HepG2 (cell line): ENCODE results near the gene MCF2L. TPM values are rescaled to one million over a fixed set of nuclear protein-coding genes. Genes with fewer than 3 reads are reported as not detected.

Source experiments
- ATAC-seq: fragments of 200-7000 bp; cut with Tn5 transposase; 3 replicates; pipeline ENCODE4 v1.9.1; 2020; ENCODE audit warnings: mild to moderate bottlenecking, moderate library complexity
- BruUV-seq: library from RNA; stranded (reverse); fragments of 400-500 nt; replicated peaks from 2 replicates; lab custom pipeline; 2021; lab: Mats Ljungman, UMichigan
- CTCF ChIA-PET: fragments of 300-600 bp; formaldehyde crosslinking; extraction: SDS; loops from one replicate; lab custom pipeline; 2021; ENCODE audit warnings: low total read pairs, inconsistent platforms, low intra/inter-chr PET ratio; lab: Yijun Ruan, JAX
- POLR2A ChIA-PET: fragments of 350-600 bp; sonication (Branson Sonifier 250); formaldehyde crosslinking; loops from one replicate; lab custom pipeline; 2020; ENCODE audit warnings: antibody characterized with exemption, inconsistent platforms; lab: Yijun Ruan, JAX
- DNase-seq: peaks from one replicate; pipeline ENCODE4 v3.0.0-alpha.2; 2015; ENCODE audit warnings: low spot score
- FAIRE-seq: peaks from 3 replicates; lab custom pipeline; 2011; peaks lifted over from hg19 to GRCh38; lab: Jason Lieb, UNC
- H2AFZ ChIP-seq: one replicate; pipeline ENCODE4 v1.6.1; 2011; ENCODE audit warnings: low read length, inconsistent platforms
- H3K27ac ChIP-seq: fragments of 300-600 bp; 3 replicates; pipeline ENCODE4 v1.8.0; 2011; ENCODE audit warnings: mixed run types, mild to moderate bottlenecking, mixed read lengths, low read length, inconsistent platforms; ENCODE audit not compliant: insufficient read depth; ENCODE audit errors: extremely low read length
- H3K27me3 ChIP-seq, 2 experiments: fragments of 200-600 bp in 1 of 2; 2 replicates in 1 of 2; 3 replicates in 1 of 2; pipeline versions ENCODE4 v1.6.0 to v1.8.0; 2011; ENCODE audit warnings: low read length in 2 of 2, mild to moderate bottlenecking in 2 of 2, moderate library complexity in 2 of 2, inconsistent platforms in 1 of 2; ENCODE audit not compliant: insufficient read depth in 2 of 2, control insufficient read depth in 1 of 2
- H3K36me3 ChIP-seq, 2 experiments: fragments of 200-600 bp in 1 of 2; replicated peaks in 1 of 2; 2 replicates in 1 of 2; 3 replicates in 1 of 2; pipeline versions ENCODE4 v1.5.1 to v1.8.0; 2011; ENCODE audit warnings: low read length in 2 of 2, inconsistent platforms in 1 of 2; ENCODE audit not compliant: insufficient read depth in 2 of 2, control insufficient read depth in 1 of 2
- H3K4me1 ChIP-seq: 2 replicates; pipeline ENCODE4 v1.5.1; 2012; ENCODE audit warnings: low read length, inconsistent platforms; ENCODE audit not compliant: insufficient read depth
- H3K4me2 ChIP-seq: 2 replicates; pipeline ENCODE4 v1.6.0; 2011; ENCODE audit warnings: low read depth, low read length, inconsistent platforms
- H3K4me3 ChIP-seq, 3 experiments: fragments of 200-600 bp in 1 of 3; sonication (generic), shearing (Covaris generic) in 1 of 3; replicated peaks in 1 of 3; 2 replicates each; pipeline ENCODE4 v1.5.1; 2011 to 2016; ENCODE audit warnings: low read length in 3 of 3, inconsistent platforms in 2 of 3, low read depth in 2 of 3, mild to moderate bottlenecking in 2 of 3, control low read depth in 1 of 3, mixed read lengths in 1 of 3; ENCODE audit not compliant: insufficient read depth in 1 of 3
- H3K79me2 ChIP-seq: one replicate; pipeline ENCODE4 v1.6.1; 2011; ENCODE audit warnings: low read length, inconsistent platforms; ENCODE audit not compliant: insufficient read depth
- H3K9ac ChIP-seq: 2 replicates; pipeline ENCODE4 v1.6.0; 2011; ENCODE audit warnings: mild to moderate bottlenecking, low read depth, low read length, inconsistent platforms; ENCODE audit not compliant: insufficient read depth
- H3K9me3 ChIP-seq: 2 replicates; pipeline ENCODE4 v1.5.1; 2012; ENCODE audit warnings: mild to moderate bottlenecking, low read length
- H4K20me1 ChIP-seq: 2 replicates; pipeline ENCODE4 v1.6.0; 2011; ENCODE audit warnings: inconsistent platforms, mild to moderate bottlenecking, low read length, moderate library complexity; ENCODE audit not compliant: insufficient read depth
- CEBPB ChIP-seq: IDR thresholded peaks from 2 replicates; pipeline ENCODE4 v1.6.1; 2011; ENCODE audit warnings: low read depth, low read length, improper control_type of control experiment, borderline replicate concordance
- CENPX ChIP-seq: sonication (generic); formaldehyde crosslinking; IDR thresholded peaks from 2 replicates; pipeline ENCODE4 v1.9.0; 2021; ENCODE audit warnings: mild to moderate bottlenecking, missing genetic modification reagents, moderate library complexity
- NCOA5 ChIP-seq: sonication (generic); formaldehyde crosslinking; IDR thresholded peaks from 2 replicates; pipeline ENCODE4 v1.4.0; 2020; ENCODE audit warnings: missing genetic modification reagents
- NKX3-1 ChIP-seq: sonication (generic); formaldehyde crosslinking; IDR thresholded peaks from 2 replicates; pipeline ENCODE4 v1.5.0; 2020; ENCODE audit warnings: missing genetic modification reagents
- PHB2 ChIP-seq: fragments of 450-650 bp; IDR thresholded peaks from 2 replicates; pipeline ENCODE4 v1.6.1; 2018; ENCODE audit not compliant: partially characterized antibody
- SP5 ChIP-seq: IDR thresholded peaks from 2 replicates; pipeline ENCODE4 v1.6.1; 2016; ENCODE audit warnings: low read depth, borderline replicate concordance
- ZNF430 ChIP-seq: sonication (generic); formaldehyde crosslinking; IDR thresholded peaks from 2 replicates; pipeline ENCODE4 v1.9.0; 2021; ENCODE audit warnings: mild to moderate bottlenecking, missing genetic modification reagents
- ZNF546 ChIP-seq: sonication (generic); formaldehyde crosslinking; conservative IDR thresholded peaks from 2 replicates; pipeline ENCODE4 v1.8.1; 2023; ENCODE audit warnings: mild to moderate bottlenecking, missing genetic modification reagents
- ZNF552 ChIP-seq: sonication (generic); formaldehyde crosslinking; IDR thresholded peaks from 2 replicates; pipeline ENCODE4 v1.9.0; 2022; ENCODE audit warnings: missing genetic modification reagents, mild to moderate bottlenecking, borderline replicate concordance
- ZNF616 ChIP-seq: sonication (generic); formaldehyde crosslinking; IDR thresholded peaks from 2 replicates; pipeline ENCODE4 v1.5.0; 2020; ENCODE audit warnings: low read depth, mild to moderate bottlenecking, missing genetic modification reagents
- ZNF629 ChIP-seq: sonication (generic); formaldehyde crosslinking; conservative IDR thresholded peaks from 2 replicates; pipeline ENCODE4 v1.5.0; 2020; ENCODE audit warnings: missing genetic modification reagents
- ZNF672 ChIP-seq: sonication (generic); formaldehyde crosslinking; IDR thresholded peaks from 2 replicates; pipeline ENCODE4 v1.8.1; 2022; ENCODE audit warnings: missing genetic modification reagents
- ZNF737 ChIP-seq: sonication (generic); formaldehyde crosslinking; IDR thresholded peaks from 2 replicates; pipeline ENCODE4 v1.5.0; 2020; ENCODE audit warnings: missing genetic modification reagents, mild to moderate bottlenecking, borderline replicate concordance
- WGBS: methylation state at CpG from one replicate; pipeline ENCODE4 v1.1.6; 2017; ENCODE audit warnings: low lambda C conversion rate; 5-methylcytosine and 5-hydroxymethylcytosine counted together
- in situ Hi-C: cut with HindIII; loops from 2 replicates; pipeline ENCODE4 v1.10.0; 2017; ENCODE audit warnings: low pct_unique_long_range_greater_than_20kb; ENCODE audit not compliant: extremely low pct_ligation_motif_present
- intact Hi-C: fragments of 100-400 bp; cut with micrococcal nuclease; formaldehyde crosslinking; loops from one replicate; pipeline ENCODE4 v1.10.0; 2022; ENCODE audit not compliant: unreplicated experiment
- polyA plus RNA-seq, 8 experiments: library from polyadenylated mRNA; depleted of rRNA in 3 of 8; stranded (reverse) in 7 of 8; unstranded in 1 of 8; fragments of >200 nt; fragmentation: Illumina TruSeq in 4 of 8; extraction: Trizol in 4 of 8; gene quantifications; 2 replicates each; pipeline versions ENCODE4 v1.2.1 to v1.2.3, GENCODE V29; 2011 to 2016; ENCODE audit warnings: low read depth in 4 of 8, missing spikeins in 1 of 8, mixed read lengths in 1 of 8; ENCODE audit not compliant: insufficient read depth in 1 of 8
- total RNA-seq, 5 experiments: library from RNA; depleted of rRNA; stranded (reverse); fragments of >200 nt; fragmentation: Illumina TruSeq; extraction: Trizol; gene quantifications; 2 replicates each; pipeline ENCODE4 v1.2.3, GENCODE V29; 2016; ENCODE audit warnings: low read depth in 1 of 5
- TF ChIP-seq, protein P1 (sequence below): sonication (generic); formaldehyde crosslinking; conservative IDR thresholded peaks from 2 replicates; pipeline ENCODE4 v1.4.0; 2020; ENCODE audit warnings: missing genetic modification reagents
- TF ChIP-seq, protein P2 (sequence below): sonication (generic); formaldehyde crosslinking; IDR thresholded peaks from 2 replicates; pipeline ENCODE4 v1.8.0; 2022; ENCODE audit warnings: mild to moderate bottlenecking, missing genetic modification reagents, borderline replicate concordance
- TF ChIP-seq, protein P3 (sequence below): sonication (generic); formaldehyde crosslinking; IDR thresholded peaks from 2 replicates; pipeline ENCODE4 v1.5.1; 2020; ENCODE audit warnings: missing genetic modification reagents, mild to moderate bottlenecking, borderline replicate concordance

Gene MCF2L
- total and polyA plus RNA-seq, 2 of the 13 experiments (the other 11 are each of a cell fraction or from before 2014, with no cell fraction given) = 19.4 to 28.4 TPM

DNA sequence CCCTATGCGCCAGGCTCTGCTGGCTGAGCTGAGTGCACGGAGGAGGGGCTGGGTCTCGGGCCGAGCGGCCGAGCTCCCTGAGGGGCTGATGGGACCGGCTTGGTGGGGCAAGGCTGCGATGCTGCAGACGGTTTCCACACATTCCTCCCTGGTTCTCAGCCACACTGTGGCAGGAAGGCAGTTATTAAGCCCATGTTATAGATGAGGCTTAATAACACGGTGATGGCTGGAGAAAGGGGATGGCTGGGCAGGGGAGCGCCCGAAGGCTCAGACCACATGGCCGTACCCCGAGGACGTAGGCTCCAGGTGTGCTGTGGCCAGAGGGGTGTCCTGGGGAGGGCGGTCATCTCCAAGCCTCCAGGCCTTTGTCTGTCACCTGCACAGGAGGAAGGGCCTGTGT is 58.6 kb downstream of the MCF2L start:
- Histone ChIP-seq H3K27ac (no peak overlapping the region), H3K79me2 (no peaks in the 10 kb centered on the region), H3K4me2 (no peak overlapping the region), H3K27me3 (no peaks in the 10 kb centered on the region), H2AFZ (no peak overlapping the region), H3K36me3 (peaks cover 3 to 5% of the 10 kb centered on the region in 2 experiments; a peak in 3 of 5 replicates), H3K9me3 (no peaks in the 10 kb centered on the region), H3K9ac (no peak overlapping the region), H3K4me3 (no peak overlapping the region), H3K4me1 (peaks cover 29% of the 10 kb centered on the region), H4K20me1 (no peaks in the 10 kb centered on the region)
- POLR2A ChIA-PET = interaction anchor here (1.1 kb wide), 1 partner anchor 84 kb away, joined by 4 read pairs; no protein-coding TSS in a partner anchor
- no peak for TF ChIP-seq ZNF737
- no peak for TF ChIP-seq ZNF672
- TF ChIP-seq SP5 = no peak
- no peak for TF ChIP-seq ZNF546 (CRISPR knock-in tag)
- no peak for TF ChIP-seq ZNF629 (CRISPR knock-in tag)
- no peak for TF ChIP-seq PHB2
- TF ChIP-seq CENPX (CRISPR knock-in tag) = no peak
- TF ChIP-seq ZNF616 (CRISPR knock-in tag) = no peak
- TF ChIP-seq, protein P1, sequence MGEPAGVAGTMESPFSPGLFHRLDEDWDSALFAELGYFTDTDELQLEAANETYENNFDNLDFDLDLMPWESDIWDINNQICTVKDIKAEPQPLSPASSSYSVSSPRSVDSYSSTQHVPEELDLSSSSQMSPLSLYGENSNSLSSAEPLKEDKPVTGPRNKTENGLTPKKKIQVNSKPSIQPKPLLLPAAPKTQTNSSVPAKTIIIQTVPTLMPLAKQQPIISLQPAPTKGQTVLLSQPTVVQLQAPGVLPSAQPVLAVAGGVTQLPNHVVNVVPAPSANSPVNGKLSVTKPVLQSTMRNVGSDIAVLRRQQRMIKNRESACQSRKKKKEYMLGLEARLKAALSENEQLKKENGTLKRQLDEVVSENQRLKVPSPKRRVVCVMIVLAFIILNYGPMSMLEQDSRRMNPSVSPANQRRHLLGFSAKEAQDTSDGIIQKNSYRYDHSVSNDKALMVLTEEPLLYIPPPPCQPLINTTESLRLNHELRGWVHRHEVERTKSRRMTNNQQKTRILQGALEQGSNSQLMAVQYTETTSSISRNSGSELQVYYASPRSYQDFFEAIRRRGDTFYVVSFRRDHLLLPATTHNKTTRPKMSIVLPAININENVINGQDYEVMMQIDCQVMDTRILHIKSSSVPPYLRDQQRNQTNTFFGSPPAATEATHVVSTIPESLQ = no peak
- TF ChIP-seq, protein P2, sequence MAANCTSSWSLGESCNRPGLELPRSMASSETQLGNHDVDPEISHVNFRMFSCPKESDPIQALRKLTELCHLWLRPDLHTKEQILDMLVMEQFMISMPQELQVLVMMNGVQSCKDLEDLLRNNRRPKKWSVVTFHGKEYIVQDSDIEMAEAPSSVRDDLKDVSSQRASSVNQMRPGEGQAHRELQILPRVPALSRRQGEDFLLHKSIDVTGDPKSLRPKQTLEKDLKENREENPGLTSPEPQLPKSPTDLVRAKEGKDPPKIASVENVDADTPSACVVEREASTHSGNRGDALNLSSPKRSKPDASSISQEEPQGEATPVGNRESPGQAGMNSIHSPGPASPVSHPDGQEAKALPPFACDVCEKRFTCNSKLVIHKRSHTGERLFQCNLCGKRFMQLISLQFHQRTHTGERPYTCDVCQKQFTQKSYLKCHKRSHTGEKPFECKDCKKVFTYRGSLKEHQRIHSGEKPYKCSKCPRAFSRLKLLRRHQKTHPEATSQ (CRISPR knock-in tag) = no peak
- TF ChIP-seq ZNF430 (CRISPR knock-in tag) = no peak
- no peak for TF ChIP-seq ZNF552 (CRISPR knock-in tag)
- no peak for TF ChIP-seq CEBPB
- no peak for TF ChIP-seq NCOA5
- TF ChIP-seq, protein P3, sequence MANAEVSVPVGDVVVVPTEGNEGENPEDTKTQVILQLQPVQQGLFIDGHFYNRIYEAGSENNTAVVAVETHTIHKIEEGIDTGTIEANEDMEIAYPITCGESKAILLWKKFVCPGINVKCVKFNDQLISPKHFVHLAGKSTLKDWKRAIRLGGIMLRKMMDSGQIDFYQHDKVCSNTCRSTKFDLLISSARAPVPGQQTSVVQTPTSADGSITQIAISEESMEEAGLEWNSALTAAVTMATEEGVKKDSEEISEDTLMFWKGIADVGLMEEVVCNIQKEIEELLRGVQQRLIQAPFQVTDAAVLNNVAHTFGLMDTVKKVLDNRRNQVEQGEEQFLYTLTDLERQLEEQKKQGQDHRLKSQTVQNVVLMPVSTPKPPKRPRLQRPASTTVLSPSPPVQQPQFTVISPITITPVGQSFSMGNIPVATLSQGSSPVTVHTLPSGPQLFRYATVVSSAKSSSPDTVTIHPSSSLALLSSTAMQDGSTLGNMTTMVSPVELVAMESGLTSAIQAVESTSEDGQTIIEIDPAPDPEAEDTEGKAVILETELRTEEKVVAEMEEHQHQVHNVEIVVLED (CRISPR knock-in tag) = no peak
- TF ChIP-seq NKX3-1 (CRISPR knock-in tag) = no peak
- in situ Hi-C loops (no loop called here), intact Hi-C loops (no loop called here)
- WGBS = 92% methylated on average over 7 of the region's 16 CpGs
- no peak for FAIRE-seq
- CTCF ChIA-PET = no interaction called here
- no peak for DNase-seq
- no peak for ATAC-seq
- BruUV-seq = no TSS peak
